SHP77 treated with DMSO at 0.1 percent for 48 hours (cell line): ENCODE results near the gene NQO2.

Experiments
- DNase-seq: peaks from one replicate; lab custom pipeline; 2025; lab: John Stamatoyannopoulos, UW

NQO2 gene, protein sequence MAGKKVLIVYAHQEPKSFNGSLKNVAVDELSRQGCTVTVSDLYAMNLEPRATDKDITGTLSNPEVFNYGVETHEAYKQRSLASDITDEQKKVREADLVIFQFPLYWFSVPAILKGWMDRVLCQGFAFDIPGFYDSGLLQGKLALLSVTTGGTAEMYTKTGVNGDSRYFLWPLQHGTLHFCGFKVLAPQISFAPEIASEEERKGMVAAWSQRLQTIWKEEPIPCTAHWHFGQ

GRCh38 chr6:2999618-3000557, at the start of gene NQO2:
NQO2 (plus strand) TSS chr6:2999894; CDS start chr6:3006553, 6,659 bp downstream.
- peak; percentile 52 for DNase-seq

DNA sequence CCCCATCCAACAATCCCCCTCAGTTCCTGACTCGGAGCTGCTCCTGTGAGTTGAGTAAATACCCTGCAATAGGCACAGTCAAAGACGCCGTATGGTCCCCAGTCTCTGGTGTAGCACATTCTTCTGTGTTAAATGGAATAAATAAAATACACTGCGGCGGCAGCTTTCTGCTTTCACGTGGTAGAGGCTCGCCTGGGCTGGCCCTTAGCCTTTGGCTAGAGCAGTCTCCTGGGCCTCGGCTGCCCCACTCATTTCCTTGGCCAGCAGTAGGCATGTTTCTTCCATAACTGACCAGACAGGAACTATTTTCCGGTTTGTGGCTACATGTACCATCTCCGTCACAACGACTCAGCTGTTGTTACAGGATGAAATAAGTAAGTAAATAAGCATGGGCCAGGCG, 49.0 kb upstream of the NQO2 start:
- no peak for DNase-seq

DNA sequence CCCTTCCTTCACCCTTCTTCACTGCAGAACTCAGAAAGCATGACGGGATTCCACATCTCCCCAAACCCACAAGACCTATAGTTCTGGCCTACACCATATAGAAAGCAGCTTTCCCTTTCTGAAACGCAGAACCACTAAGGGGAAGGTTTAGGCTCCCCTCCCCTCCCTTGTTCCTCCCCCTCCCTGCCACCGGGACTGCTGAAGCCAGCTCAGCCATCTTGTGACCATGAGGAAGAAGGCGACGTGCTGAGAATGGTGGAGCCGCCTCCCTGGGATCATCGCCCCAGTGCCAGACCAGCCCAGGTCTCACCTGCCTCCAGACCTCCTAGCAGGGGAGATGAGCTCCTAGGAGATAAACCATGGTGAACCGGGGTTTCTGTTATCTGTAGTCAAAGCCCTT, 48.0 kb upstream of the NQO2 start:
- no peak for DNase-seq

GRCh38 chr6:2952557-2953095, 47.1 kb upstream of the NQO2 start:
- peak; percentile 54 for DNase-seq

GRCh38 chr6:2953098-2953497, 46.6 kb upstream of the NQO2 start:
- no peak for DNase-seq

GRCh38 chr6:2956930-2957685, 42.6 kb upstream of the NQO2 start:
- DNase-seq: no peak

DNA sequence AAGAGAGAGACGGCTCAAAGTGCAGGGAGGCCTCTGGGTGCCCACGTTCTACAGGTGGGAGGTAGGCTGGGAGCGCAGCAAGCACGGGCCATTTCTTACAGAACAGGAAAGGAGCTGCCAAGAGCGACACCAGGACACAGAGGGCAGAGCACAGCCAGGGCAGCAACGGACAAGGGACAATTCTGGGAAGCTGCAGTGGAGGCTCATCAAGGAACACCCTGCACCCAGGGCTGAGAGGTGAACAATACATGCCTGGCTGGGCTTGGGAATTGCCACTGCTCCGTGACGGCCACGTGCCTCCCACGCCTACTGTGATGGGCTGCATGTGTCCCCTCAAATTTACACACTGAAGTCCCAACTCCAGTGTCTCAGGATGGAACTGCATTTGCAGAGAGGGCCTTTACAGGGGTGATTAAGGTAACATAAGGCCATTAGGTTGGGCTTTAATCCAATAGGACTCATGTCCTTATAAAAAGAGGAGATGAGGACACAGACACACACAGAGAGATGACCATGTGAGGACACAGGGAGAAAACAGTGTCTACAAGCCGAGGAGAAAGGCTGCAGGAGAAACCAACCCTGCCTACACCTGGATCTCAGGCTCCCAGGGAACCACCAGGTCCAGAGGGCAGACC, 41.9 kb upstream of the NQO2 start:
- DNase-seq: no peak

DNA sequence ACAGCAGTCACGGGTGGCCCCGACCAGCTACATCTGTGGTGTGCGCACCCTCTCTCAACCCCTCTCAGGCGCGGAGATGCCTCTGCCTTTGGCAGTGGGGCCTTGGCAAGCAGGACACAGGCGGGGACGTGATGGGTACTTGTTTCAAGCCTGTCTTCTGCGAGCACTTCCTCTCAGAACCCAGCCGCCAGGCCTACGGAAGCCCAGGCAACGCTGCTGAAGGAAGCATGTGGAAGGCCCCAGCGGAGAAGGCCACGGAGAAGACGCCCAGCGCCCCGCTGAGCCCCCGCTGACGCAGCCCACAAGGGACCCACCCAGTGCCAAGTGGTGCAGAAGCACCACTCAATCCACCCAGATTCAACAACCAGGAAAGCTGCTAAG, 41.4 kb upstream of the NQO2 start:
- DNase-seq: no peak

- DNase-seq: no peak
These were observed 40.9 kb upstream of the NQO2 start for GRCh38 chr6:2958776-2959175.

- no peak for DNase-seq
These were observed 39.6 kb upstream of the NQO2 start for GRCh38 chr6:2959909-2960719.

- DNase-seq: no peak
These were observed 38.8 kb upstream of the NQO2 start for GRCh38 chr6:2960935-2961334.

DNA sequence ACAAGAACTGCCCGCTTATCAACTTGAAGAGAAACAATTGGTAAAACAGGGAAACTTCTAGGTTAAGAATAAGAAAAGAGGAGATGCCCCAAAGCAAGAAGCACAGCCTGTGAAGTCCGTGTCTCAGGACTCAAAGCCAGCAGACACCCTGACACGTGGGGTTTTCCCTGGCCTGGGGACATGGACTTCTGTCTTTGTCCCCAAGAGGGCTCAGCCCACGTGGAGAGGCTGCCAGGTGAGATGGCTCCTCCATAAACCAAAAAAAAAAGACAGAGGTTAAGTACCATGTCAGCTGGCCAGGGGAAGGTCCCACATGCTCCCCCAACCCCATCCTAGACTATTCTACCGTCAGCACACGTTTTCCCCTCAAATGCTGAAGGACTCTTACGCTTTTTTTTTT, 38.2 kb upstream of the NQO2 start:
- no peak for DNase-seq

- DNase-seq: no peak
These were observed 37.7 kb upstream of the NQO2 start for GRCh38 chr6:2962004-2962403.

- DNase-seq: no peak
These were observed 37.1 kb upstream of the NQO2 start for GRCh38 chr6:2962636-2963035.

- no peak for DNase-seq
These were observed 35.9 kb upstream of the NQO2 start for GRCh38 chr6:2963756-2964155.

GRCh38 chr6:2964793-2965505, 34.7 kb upstream of the NQO2 start:
- DNase-seq: no peak

GRCh38 chr6:2966347-2966746, 33.3 kb upstream of the NQO2 start:
- DNase-seq: no peak

- no peak for DNase-seq
These were observed 31.8 kb upstream of the NQO2 start for GRCh38 chr6:2967936-2968335.

- DNase-seq: no peak
These were observed 31.0 kb upstream of the NQO2 start for GRCh38 chr6:2968600-2969135.

- DNase-seq: no peak
These were observed 30.1 kb upstream of the NQO2 start for GRCh38 chr6:2969549-2969948.
